SU-DHL-6 (cell line): Measurements from ENCODE around the gene PRDM16.

Source experiments
- H2AFZ ChIP-seq: fragments of 200-600 bp; sonication (generic); 2 replicates; pipeline ENCODE4 v1.6.1; 2014; ENCODE audit warnings: low read depth, mild to moderate bottlenecking, moderate library complexity, mixed read lengths, antibody characterized with exemption, low read length; ENCODE audit not compliant: severe bottlenecking
- H3F3A ChIP-seq: fragments of 200-600 bp; shearing (Covaris generic); 2 replicates; pipeline ENCODE4 v1.6.0; 2016; ENCODE audit warnings: antibody characterized with exemption, mild to moderate bottlenecking; ENCODE audit not compliant: insufficient read depth
- H3K27ac ChIP-seq: fragments of 200-600 bp; sonication (generic); 2 replicates; pipeline ENCODE4 v1.5.1; 2016; ENCODE audit warnings: low read depth, mild to moderate bottlenecking, low read length, moderate library complexity, mixed read lengths
- H3K27me3 ChIP-seq: fragments of 200-600 bp; sonication (generic), shearing (Covaris generic); 2 replicates; pipeline ENCODE4 v1.6.0; 2014; ENCODE audit warnings: mild to moderate bottlenecking, low read length
- H3K36me3 ChIP-seq: fragments of 200-600 bp; sonication (generic); 2 replicates; pipeline ENCODE4 v1.6.1; 2014; ENCODE audit warnings: mild to moderate bottlenecking, low read length, mixed read lengths
- H3K4me2 ChIP-seq: fragments of 300-600, 200-600 bp; shearing (Covaris generic), sonication (generic); 2 replicates; pipeline ENCODE4 v1.6.0; 2014; ENCODE audit warnings: low read length, low read depth, mild to moderate bottlenecking; ENCODE audit not compliant: poor library complexity, severe bottlenecking
- H3K4me3 ChIP-seq: fragments of 200-600 bp; sonication (generic); 2 replicates; pipeline ENCODE4 v1.5.1; 2014; ENCODE audit warnings: antibody characterized with exemption, low read length, mild to moderate bottlenecking, mixed read lengths; ENCODE audit not compliant: insufficient read depth, poor library complexity, severe bottlenecking
- H3K79me2 ChIP-seq: fragments of 200-600 bp; sonication (generic); 2 replicates; pipeline ENCODE4 v1.6.1; 2014; ENCODE audit warnings: mild to moderate bottlenecking, low read length, moderate library complexity; ENCODE audit not compliant: insufficient read depth
- H3K9ac ChIP-seq: fragments of 200-600 bp; sonication (generic); 2 replicates; pipeline ENCODE4 v1.7.0; 2014; ENCODE audit warnings: mild to moderate bottlenecking, low read length
- H3K9me2 ChIP-seq: fragments of 200-600 bp; sonication (generic); replicated peaks from 2 replicates; pipeline ENCODE4 v1.6.1; 2014; ENCODE audit warnings: low read length; ENCODE audit not compliant: insufficient read depth
- H3K9me3 ChIP-seq: fragments of 200-600 bp; sonication (generic); 2 replicates; pipeline ENCODE4 v1.6.1; 2014; ENCODE audit warnings: low read length, mixed read lengths; ENCODE audit not compliant: insufficient read depth
- H4K20me1 ChIP-seq: fragments of 200-600 bp; sonication (generic); 2 replicates; pipeline ENCODE4 v1.6.1; 2014; ENCODE audit warnings: low read depth, mild to moderate bottlenecking, antibody characterized with exemption, low read length, moderate library complexity, mixed read lengths
- EZH2phosphoT487 ChIP-seq: fragments of 200-600 bp; sonication (generic), shearing (Covaris generic); conservative IDR thresholded peaks from 2 replicates; pipeline ENCODE4 v1.6.1; 2018; ENCODE audit warnings: mild to moderate bottlenecking, antibody characterized with exemption, low read length, moderate library complexity, mixed read lengths
- TF ChIP-seq, protein P1 (sequence below): fragments of 200-600 bp; sonication (generic); IDR thresholded peaks from one replicate; pipeline ENCODE4 v1.5.1; 2017; ENCODE audit warnings: antibody characterized with exemption, mild to moderate bottlenecking, low read length, moderate library complexity; ENCODE audit not compliant: insufficient read depth, poor library complexity, severe bottlenecking

Gene PRDM16

DNA sequence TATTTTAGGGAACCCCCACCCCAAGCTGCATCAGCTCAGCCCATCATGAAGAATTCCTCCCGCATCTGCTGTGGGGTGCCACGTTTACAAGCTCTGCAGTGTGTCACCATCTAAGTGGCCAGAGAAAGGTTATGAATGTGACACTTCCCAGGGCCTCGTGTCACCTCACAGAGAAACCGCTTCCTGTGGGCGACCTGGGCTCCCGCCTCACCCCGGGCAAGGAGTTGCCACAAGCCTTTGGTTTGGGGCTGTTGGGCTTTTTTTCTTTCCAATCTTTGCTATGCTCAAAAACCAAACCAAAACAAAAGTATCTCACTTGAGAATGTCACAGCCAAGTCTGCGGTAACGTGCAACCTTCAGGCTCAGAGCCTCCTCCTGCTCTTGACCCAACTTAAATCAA is 303.3 kb downstream of the PRDM16 start:
- H4K20me1 ChIP-seq, result no peaks in the 10 kb centered on the region
- no peaks in the 10 kb centered on the region for H3K9me2 ChIP-seq
- H3K79me2 ChIP-seq, result no peaks in the 10 kb centered on the region
- H3F3A ChIP-seq, result no peaks in the 10 kb centered on the region
- H3K9ac ChIP-seq, result no peak overlapping the region
- no peaks in the 10 kb centered on the region for H3K9me3 ChIP-seq
- TF ChIP-seq, protein P1, sequence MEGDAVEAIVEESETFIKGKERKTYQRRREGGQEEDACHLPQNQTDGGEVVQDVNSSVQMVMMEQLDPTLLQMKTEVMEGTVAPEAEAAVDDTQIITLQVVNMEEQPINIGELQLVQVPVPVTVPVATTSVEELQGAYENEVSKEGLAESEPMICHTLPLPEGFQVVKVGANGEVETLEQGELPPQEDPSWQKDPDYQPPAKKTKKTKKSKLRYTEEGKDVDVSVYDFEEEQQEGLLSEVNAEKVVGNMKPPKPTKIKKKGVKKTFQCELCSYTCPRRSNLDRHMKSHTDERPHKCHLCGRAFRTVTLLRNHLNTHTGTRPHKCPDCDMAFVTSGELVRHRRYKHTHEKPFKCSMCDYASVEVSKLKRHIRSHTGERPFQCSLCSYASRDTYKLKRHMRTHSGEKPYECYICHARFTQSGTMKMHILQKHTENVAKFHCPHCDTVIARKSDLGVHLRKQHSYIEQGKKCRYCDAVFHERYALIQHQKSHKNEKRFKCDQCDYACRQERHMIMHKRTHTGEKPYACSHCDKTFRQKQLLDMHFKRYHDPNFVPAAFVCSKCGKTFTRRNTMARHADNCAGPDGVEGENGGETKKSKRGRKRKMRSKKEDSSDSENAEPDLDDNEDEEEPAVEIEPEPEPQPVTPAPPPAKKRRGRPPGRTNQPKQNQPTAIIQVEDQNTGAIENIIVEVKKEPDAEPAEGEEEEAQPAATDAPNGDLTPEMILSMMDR, result no peak
- no peak for TF ChIP-seq EZH2phosphoT487
- no peak overlapping the region for H2AFZ ChIP-seq
- H3K36me3 ChIP-seq, result no peaks in the 10 kb centered on the region
- no peak overlapping the region for H3K27ac ChIP-seq
- no peak overlapping the region for H3K4me3 ChIP-seq
- no peak overlapping the region for H3K4me2 ChIP-seq
- no peaks in the 10 kb centered on the region for H3K27me3 ChIP-seq

DNA sequence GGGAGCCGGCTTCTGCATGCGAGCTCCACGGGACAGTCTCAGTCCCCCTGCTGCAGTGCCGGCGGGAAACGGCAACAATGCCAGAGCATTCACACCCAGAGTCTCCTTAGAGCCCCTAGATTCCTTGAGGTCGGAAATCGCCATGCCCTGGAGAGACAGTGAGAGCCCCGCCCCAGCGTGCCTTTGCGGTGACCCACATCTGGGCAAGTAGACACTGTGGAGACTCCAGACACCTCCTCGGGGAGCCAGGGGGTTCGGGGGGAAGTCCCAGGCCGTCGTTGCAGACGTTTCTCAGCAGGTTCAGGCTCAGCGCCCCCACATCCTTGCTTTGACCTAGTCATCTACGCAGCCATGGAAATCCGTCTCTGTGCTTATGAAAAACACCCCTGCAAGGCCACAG is 304.2 kb downstream of the PRDM16 start:
- Histone ChIP-seq H3K27me3 (no peaks in the 10 kb centered on the region), H3K9ac (no peak overlapping the region), H4K20me1 (no peaks in the 10 kb centered on the region)

DNA sequence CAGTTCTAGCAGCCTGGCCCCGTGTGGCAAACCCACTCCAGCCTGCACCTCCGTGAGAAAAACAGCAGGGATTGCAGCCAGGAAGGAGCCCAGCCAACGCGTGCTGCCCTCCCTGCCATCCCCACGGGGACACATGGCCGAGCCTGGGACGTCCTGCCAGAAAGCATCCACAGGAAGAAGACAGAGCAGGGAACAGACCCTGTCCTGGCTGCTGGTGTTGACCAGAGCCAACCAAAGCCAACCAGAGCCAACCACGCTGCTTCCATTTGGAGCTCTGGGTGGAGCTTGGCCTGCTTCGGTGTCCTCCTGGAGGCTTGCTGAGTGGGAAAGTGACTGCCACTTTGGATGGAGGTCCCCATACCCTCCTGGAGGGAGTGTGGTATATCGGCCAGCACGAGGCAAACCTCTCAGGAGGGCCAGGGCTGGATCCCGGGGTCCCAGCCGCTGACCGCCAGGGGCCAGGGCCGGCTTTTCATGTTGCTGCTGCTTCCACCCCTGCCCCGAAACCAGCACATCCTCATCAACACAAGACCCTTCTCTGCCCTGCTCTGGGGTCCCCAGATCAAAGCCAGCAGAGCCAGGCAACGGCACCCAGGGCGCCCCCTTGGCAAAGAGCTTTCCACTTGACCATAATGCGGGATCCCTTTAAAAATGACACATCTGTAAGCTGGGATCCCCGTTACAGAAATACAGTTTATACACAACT is 304.9 kb downstream of the PRDM16 start:
- Histone ChIP-seq H4K20me1 (no peaks in the 10 kb centered on the region), H3K79me2 (no peaks in the 10 kb centered on the region), H3K36me3 (no peaks in the 10 kb centered on the region), H3K9ac (no peak overlapping the region), H3F3A (no peaks in the 10 kb centered on the region), H3K27me3 (no peaks in the 10 kb centered on the region), H2AFZ (no peak overlapping the region), H3K9me2 (no peaks in the 10 kb centered on the region), H3K4me2 (no peak overlapping the region), H3K27ac (no peak overlapping the region), H3K4me3 (no peak overlapping the region), H3K9me3 (no peaks in the 10 kb centered on the region)
- TF ChIP-seq, protein P1, result no peak
- no peak for TF ChIP-seq EZH2phosphoT487

More for the DNA sequence above, 304.2 kb downstream of the PRDM16 start:
- H3F3A ChIP-seq, result no peaks in the 10 kb centered on the region
- H3K9me2 ChIP-seq, result no peaks in the 10 kb centered on the region
- H3K79me2 ChIP-seq, result no peaks in the 10 kb centered on the region
- no peaks in the 10 kb centered on the region for H3K9me3 ChIP-seq
- no peak overlapping the region for H3K4me3 ChIP-seq
- H3K4me2 ChIP-seq, result no peak overlapping the region
- no peak overlapping the region for H3K27ac ChIP-seq
- TF ChIP-seq EZH2phosphoT487, result no peak
- TF ChIP-seq, protein P1, result no peak
- no peak overlapping the region for H2AFZ ChIP-seq
- no peaks in the 10 kb centered on the region for H3K36me3 ChIP-seq
